Natural killer cell treated with Interleukin-12 subunit alpha and Interleukin-12 subunit beta and Interleukin-15 and Interleukin-18, amount 100 ng/mL, for 72 hours (primary cell): Measurements from ENCODE around the gene MEF2A. TPM values are rescaled to one million over a fixed set of nuclear protein-coding genes. Genes with fewer than 3 reads are reported as not detected.
"Not testable (repeated sequence)": the region's sequence is repeated elsewhere in the genome, so short reads cannot be mapped to it uniquely, and the experiment has no call there.

Experiments
- ATAC-seq, 2 donors: fragments of 150-1000 bp; cut with Tn5 transposase in 1 of 2; sonication (Bioruptor Pico), chemical (Tn5 transposase) in 1 of 2; 2 replicates each; pipeline ENCODE4 v1.10.0; 2021
- DNase-seq: peaks from one replicate; pipeline ENCODE4 v3.0.0; 2022; ENCODE audit warnings: low spot score
- H3K27ac Mint-ChIP-seq, 2 donors: 1 replicate in 1 of 2; 2 replicates in 1 of 2; pipeline ENCODE4 v1.8.0; 2022; ENCODE audit warnings: mixed read lengths in 2 of 2, mild to moderate bottlenecking in 1 of 2, moderate library complexity in 1 of 2
- H3K27me3 Mint-ChIP-seq, 2 donors: 1 replicate in 1 of 2; 2 replicates in 1 of 2; pipeline ENCODE4 v1.8.0; 2022; ENCODE audit warnings: mixed read lengths in 2 of 2
- H3K36me3 Mint-ChIP-seq: one replicate; pipeline ENCODE4 v1.8.0; 2022; ENCODE audit warnings: mixed read lengths
- H3K4me1 Mint-ChIP-seq, 2 donors: 1 replicate in 1 of 2; 2 replicates in 1 of 2; pipeline ENCODE4 v1.8.0; 2022; ENCODE audit warnings: low read depth in 2 of 2, mixed read lengths in 2 of 2, mild to moderate bottlenecking in 1 of 2
- H3K4me3 Mint-ChIP-seq: one replicate; pipeline ENCODE4 v1.8.0; 2022; ENCODE audit warnings: mixed read lengths
- H3K9me3 Mint-ChIP-seq: 2 replicates; pipeline ENCODE4 v1.8.0; 2022; ENCODE audit warnings: mixed read lengths
- total RNA-seq, 2 donors: library from RNA; stranded (reverse); gene quantifications; one replicate each; pipeline ENCODE4 v1.2.3, GENCODE V29; 2022

Gene MEF2A
- total RNA-seq, 2 donors from 2014 or later, result 27.1 to 42.2 TPM

- Mint-ChIP-seq H3K27me3 (no peaks in the 10 kb centered on the region), H3K36me3 (peaks cover 9% of the 10 kb centered on the region), H3K4me1 (peaks cover 2 to 4% of the 10 kb centered on the region in 2 donors), H3K27ac (no peak overlapping the region), H3K9me3 (no peaks in the 10 kb centered on the region), H3K4me3 (no peak overlapping the region)
- ATAC-seq (no peak), DNase-seq (no peak)
Measured at GRCh38 chr15:99662903-99663302, 97.1 kb downstream of the MEF2A start.

- not testable (repeated sequence) for H3K27me3 Mint-ChIP-seq, H3K4me1 Mint-ChIP-seq, H3K9me3 Mint-ChIP-seq, H3K4me3 Mint-ChIP-seq, DNase-seq, H3K27ac Mint-ChIP-seq, H3K36me3 Mint-ChIP-seq, ATAC-seq
Measured at GRCh38 chr15:99666073-99666472, 100.3 kb downstream of the MEF2A start.

GRCh38 chr15:99668533-99669182 lies 102.9 kb downstream of the MEF2A start:
- peaks cover 4% of the 10 kb centered on the region for H3K36me3 Mint-ChIP-seq
- no peaks in the 10 kb centered on the region for H3K4me1 Mint-ChIP-seq
- no peak for DNase-seq
- H3K9me3 Mint-ChIP-seq, result no peaks in the 10 kb centered on the region
- no peak overlapping the region for H3K4me3 Mint-ChIP-seq
- no peaks in the 10 kb centered on the region for H3K27me3 Mint-ChIP-seq
- H3K27ac Mint-ChIP-seq, result no peak overlapping the region
- ATAC-seq, result no peak

GRCh38 chr15:99669250-99669649 lies 103.5 kb downstream of the MEF2A start:
- no peaks in the 10 kb centered on the region for H3K27me3 Mint-ChIP-seq
- H3K4me3 Mint-ChIP-seq, result no peak overlapping the region
- DNase-seq, result no peak
- H3K9me3 Mint-ChIP-seq, result no peaks in the 10 kb centered on the region
- peaks cover 2% of the 10 kb centered on the region for H3K36me3 Mint-ChIP-seq
- no peak for ATAC-seq
- no peak overlapping the region for H3K27ac Mint-ChIP-seq
- no peaks in the 10 kb centered on the region for H3K4me1 Mint-ChIP-seq

GRCh38 chr15:99671926-99672635 lies 106.3 kb downstream of the MEF2A start:
- H3K27me3 Mint-ChIP-seq, result no peaks in the 10 kb centered on the region
- H3K9me3 Mint-ChIP-seq, result no peaks in the 10 kb centered on the region
- H3K4me3 Mint-ChIP-seq, result no peak overlapping the region
- ATAC-seq, result no peak
- H3K4me1 Mint-ChIP-seq, result no peaks in the 10 kb centered on the region
- no peak for DNase-seq
- H3K36me3 Mint-ChIP-seq, result peaks cover 6% of the 10 kb centered on the region
- H3K27ac Mint-ChIP-seq, result no peak overlapping the region

- peaks cover 6% of the 10 kb centered on the region for H3K36me3 Mint-ChIP-seq
- H3K9me3 Mint-ChIP-seq, result no peaks in the 10 kb centered on the region
- H3K4me1 Mint-ChIP-seq, result no peaks in the 10 kb centered on the region
- no peaks in the 10 kb centered on the region for H3K27me3 Mint-ChIP-seq
- no peak overlapping the region for H3K27ac Mint-ChIP-seq
- DNase-seq (no peak), ATAC-seq (no peak)
- no peak overlapping the region for H3K4me3 Mint-ChIP-seq
Measured at GRCh38 chr15:99673111-99673510, 107.3 kb downstream of the MEF2A start.

- H3K9me3 Mint-ChIP-seq, result no peaks in the 10 kb centered on the region
- ATAC-seq (no peak), DNase-seq (no peak)
- no peaks in the 10 kb centered on the region for H3K27me3 Mint-ChIP-seq
- H3K4me1 Mint-ChIP-seq, result no peaks in the 10 kb centered on the region
- no peak overlapping the region for H3K27ac Mint-ChIP-seq
- peaks cover 12% of the 10 kb centered on the region for H3K36me3 Mint-ChIP-seq
- H3K4me3 Mint-ChIP-seq, result no peak overlapping the region
Measured at GRCh38 chr15:99674279-99674678, 108.5 kb downstream of the MEF2A start.

- no peak overlapping the region for H3K4me3 Mint-ChIP-seq
- peaks cover 0 to 8% of the 10 kb centered on the region in 2 donors for H3K4me1 Mint-ChIP-seq
- H3K27me3 Mint-ChIP-seq, result no peaks in the 10 kb centered on the region
- ATAC-seq, result no peak
- H3K36me3 Mint-ChIP-seq, result peaks cover 18% of the 10 kb centered on the region
- DNase-seq, result no peak
- no peaks in the 10 kb centered on the region for H3K9me3 Mint-ChIP-seq
- H3K27ac Mint-ChIP-seq, result no peak overlapping the region
Measured at GRCh38 chr15:99677540-99678134, 111.9 kb downstream of the MEF2A start.

GRCh38 chr15:99680276-99680675 lies 114.5 kb downstream of the MEF2A start:
- H3K4me1 Mint-ChIP-seq, result peaks cover 12 to 21% of the 10 kb centered on the region in 2 donors
- H3K9me3 Mint-ChIP-seq, result no peaks in the 10 kb centered on the region
- H3K27me3 Mint-ChIP-seq, result no peaks in the 10 kb centered on the region
- peaks cover 25% of the 10 kb centered on the region for H3K36me3 Mint-ChIP-seq
- H3K4me3 Mint-ChIP-seq, result no peak overlapping the region
- H3K27ac Mint-ChIP-seq, result no peak overlapping the region
- DNase-seq (no peak), ATAC-seq (no peak)

GRCh38 chr15:99681990-99682389 lies 116.2 kb downstream of the MEF2A start:
- DNase-seq, result no peak
- no peak for ATAC-seq
- Mint-ChIP-seq H3K27ac (peak overlapping the region; percentile 58 to 64), H3K36me3 (peaks cover 38% of the 10 kb centered on the region), H3K4me1 (peaks cover 12 to 21% of the 10 kb centered on the region in 2 donors), H3K27me3 (no peaks in the 10 kb centered on the region), H3K4me3 (no peak overlapping the region), H3K9me3 (peaks cover 5% of the 10 kb centered on the region)

- DNase-seq (no peak), ATAC-seq (no peak)
- peak overlapping the region; percentile 58 to 64 for H3K27ac Mint-ChIP-seq
- H3K9me3 Mint-ChIP-seq, result peaks cover 5% of the 10 kb centered on the region
- peaks cover 12 to 21% of the 10 kb centered on the region in 2 donors for H3K4me1 Mint-ChIP-seq
- H3K4me3 Mint-ChIP-seq, result no peak overlapping the region
- H3K27me3 Mint-ChIP-seq, result no peaks in the 10 kb centered on the region
- H3K36me3 Mint-ChIP-seq, result peaks cover 40% of the 10 kb centered on the region
Measured at GRCh38 chr15:99682455-99682854, 116.7 kb downstream of the MEF2A start.

- peaks cover 43% of the 10 kb centered on the region for H3K36me3 Mint-ChIP-seq
- H3K9me3 Mint-ChIP-seq, result peaks cover 5% of the 10 kb centered on the region
- H3K27ac Mint-ChIP-seq, result peak overlapping the region; percentile 58 to 64
- no peaks in the 10 kb centered on the region for H3K27me3 Mint-ChIP-seq
- H3K4me3 Mint-ChIP-seq, result peak overlapping the region; percentile 46
- H3K4me1 Mint-ChIP-seq, result peaks cover 12 to 21% of the 10 kb centered on the region in 2 donors
- DNase-seq (no peak), ATAC-seq (peak; percentile 45 to 74)
Measured at GRCh38 chr15:99683000-99683670, 117.4 kb downstream of the MEF2A start.

GRCh38 chr15:99686290-99686689 lies 120.5 kb downstream of the MEF2A start:
- H3K4me1 Mint-ChIP-seq, result peaks cover 12 to 16% of the 10 kb centered on the region in 2 donors
- H3K9me3 Mint-ChIP-seq, result peaks cover 5% of the 10 kb centered on the region

GRCh38 chr15:99692825-99693224 lies 127.0 kb downstream of the MEF2A start:
- no peak overlapping the region for H3K27ac Mint-ChIP-seq
- no peaks in the 10 kb centered on the region for H3K9me3 Mint-ChIP-seq
- H3K4me1 Mint-ChIP-seq, result no peaks in the 10 kb centered on the region
- no peaks in the 10 kb centered on the region for H3K27me3 Mint-ChIP-seq
- DNase-seq, result no peak
- peaks cover 26% of the 10 kb centered on the region for H3K36me3 Mint-ChIP-seq
- ATAC-seq, result no peak
- no peak overlapping the region for H3K4me3 Mint-ChIP-seq

More at GRCh38 chr15:99686290-99686689, 120.5 kb downstream of the MEF2A start:
- no peak for DNase-seq
- no peak overlapping the region for H3K4me3 Mint-ChIP-seq
- H3K27ac Mint-ChIP-seq, result no peak overlapping the region
- no peak for ATAC-seq
- H3K36me3 Mint-ChIP-seq, result peaks cover 37% of the 10 kb centered on the region
- no peaks in the 10 kb centered on the region for H3K27me3 Mint-ChIP-seq
